ENCODE data around the gene RNF227.
A peak's percentile ranks its signal among the peaks of the same experiment; 100 is the strongest.

Gene RNF227

DNA sequence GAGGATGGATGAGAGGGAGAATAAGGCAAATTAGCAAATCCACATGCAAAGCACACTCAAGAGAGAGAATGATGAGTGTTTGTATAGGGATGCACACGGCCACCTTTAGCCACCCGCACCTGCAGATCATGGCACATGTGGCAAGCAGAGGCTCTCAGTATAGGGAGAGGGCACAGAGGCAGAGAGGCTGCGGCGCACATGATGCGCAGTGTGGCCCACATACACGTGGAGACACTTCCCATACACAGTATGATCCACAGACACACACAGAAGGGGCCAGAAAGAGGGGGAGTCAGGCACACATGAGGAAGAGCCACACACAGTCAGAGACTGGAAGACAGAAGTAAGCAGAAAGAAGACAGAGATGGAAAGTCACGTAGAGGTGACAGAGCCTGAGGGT lies 34.0 kb downstream of the RNF227 start:
- Histone ChIP-seq H3K27me3 (ENCODE audit: insufficient read depth, low read length) (no peaks in the 10 kb centered on the region), H2AFZ (ENCODE audit: insufficient read depth, low read length, poor library complexity) (no peak overlapping the region), H2AK5ac (ENCODE audit: low read length) (no peak overlapping the region), H3K14ac (ENCODE audit: low read length) (no peak overlapping the region), H2BK120ac (ENCODE audit: insufficient read depth, low read length, poor library complexity) (no peak overlapping the region), H2BK5ac (ENCODE audit: low read depth, low read length, poor library complexity) (no peak overlapping the region), H3K9ac (ENCODE audit: low read length) (no peak overlapping the region), H4K8ac (ENCODE audit: low read depth, low read length) (no peak overlapping the region), H3K4me3 (ENCODE audit: low read depth, low read length) (no peak overlapping the region), H3K79me1 (ENCODE audit: low read length) (peaks cover 21% of the 10 kb centered on the region), H2BK12ac (ENCODE audit: low read length) (no peak overlapping the region), H3K27ac (ENCODE audit: low read depth, low read length) (no peak overlapping the region), H4K91ac (ENCODE audit: low read depth, low read length) (no peak overlapping the region), H3K4me1 (ENCODE audit: control insufficient read depth in 1 of 2, insufficient read depth in 2 of 2, low read length in 2 of 2) (peaks cover 4 to 9% of the 10 kb centered on the region in 2 experiments), H3K4ac (ENCODE audit: low read depth, low read length) (no peak overlapping the region), H3K9me3 (ENCODE audit: insufficient read depth, low read depth, low read length) (no peaks in the 10 kb centered on the region), H3K18ac (ENCODE audit: low read length) (no peak overlapping the region), H3K23ac (ENCODE audit: low read length) (no peak overlapping the region), H3K79me2 (ENCODE audit: control insufficient read depth, insufficient read depth, low read length, poor library complexity) (peaks cover 6% of the 10 kb centered on the region), H3K4me2 (ENCODE audit: low read length) (no peak overlapping the region), H3K36me3 (ENCODE audit: control insufficient read depth in 1 of 2, insufficient read depth in 2 of 2, low read length in 2 of 2) (peaks cover 8 to 18% of the 10 kb centered on the region in 2 experiments), H4K12ac (ENCODE audit: low read depth, low read length) (no peak overlapping the region)
- no peak for DNase-seq
- WGBS (ENCODE audit: extremely low coverage, insufficient coverage, insufficient read length): no CpG with 5 or more reads among the region's 7 CpGs

DNA sequence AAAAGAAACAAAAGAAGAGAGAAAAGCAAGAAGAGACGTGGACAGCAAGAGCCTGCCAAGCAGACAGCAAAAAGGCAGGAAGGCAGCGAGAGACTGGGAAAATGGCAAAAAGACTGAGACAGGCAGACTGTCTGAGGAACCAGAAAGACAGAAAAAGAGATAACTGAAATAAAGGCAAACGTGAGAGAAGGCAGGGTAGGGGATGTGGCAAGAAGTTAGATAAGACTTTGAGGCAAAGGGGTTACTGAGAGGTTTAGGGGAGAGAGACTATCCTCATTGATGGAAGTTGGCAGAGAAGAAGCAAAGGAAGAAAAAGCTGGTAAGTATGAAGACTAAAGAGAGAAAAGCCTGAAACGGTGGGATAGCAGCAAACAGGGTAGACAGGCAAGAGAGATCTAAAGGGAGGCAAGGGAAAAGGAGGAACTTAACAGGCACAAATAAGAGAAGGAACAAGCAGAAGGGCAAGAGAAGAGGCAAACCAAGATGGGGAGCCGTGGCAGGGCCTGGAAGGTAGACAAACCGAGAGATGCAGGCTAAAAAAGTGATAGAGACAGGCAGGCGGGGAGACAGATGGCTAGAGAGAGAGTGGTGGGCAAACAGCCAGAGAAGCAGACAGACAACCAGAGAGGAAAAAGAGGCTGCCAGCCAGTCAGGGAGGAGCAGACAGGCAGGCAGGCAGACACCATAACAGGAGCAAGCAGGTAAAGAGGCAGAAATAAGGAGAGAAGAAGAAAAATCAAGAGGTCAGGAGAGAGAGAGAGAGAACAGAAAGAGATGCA lies 34.6 kb downstream of the RNF227 start:
- no CpG with 5 or more reads among the region's 7 CpGs for WGBS (ENCODE audit: extremely low coverage, insufficient coverage, insufficient read length)
- Histone ChIP-seq H3K4me1 (ENCODE audit: control insufficient read depth in 1 of 2, insufficient read depth in 2 of 2, low read length in 2 of 2) (peaks cover 4 to 7% of the 10 kb centered on the region in 2 experiments), H2BK120ac (ENCODE audit: insufficient read depth, low read length, poor library complexity) (no peak overlapping the region), H3K23ac (ENCODE audit: low read length) (no peak overlapping the region), H3K79me2 (ENCODE audit: control insufficient read depth, insufficient read depth, low read length, poor library complexity) (peaks cover 6% of the 10 kb centered on the region), H3K9me3 (ENCODE audit: insufficient read depth, low read depth, low read length) (no peaks in the 10 kb centered on the region), H3K18ac (ENCODE audit: low read length) (no peak overlapping the region), H2BK5ac (ENCODE audit: low read depth, low read length, poor library complexity) (no peak overlapping the region), H3K14ac (ENCODE audit: low read length) (no peak overlapping the region), H4K8ac (ENCODE audit: low read depth, low read length) (no peak overlapping the region), H3K4me2 (ENCODE audit: low read length) (no peak overlapping the region), H4K12ac (ENCODE audit: low read depth, low read length) (no peak overlapping the region), H3K27me3 (ENCODE audit: insufficient read depth, low read length) (no peaks in the 10 kb centered on the region), H2BK12ac (ENCODE audit: low read length) (no peak overlapping the region), H3K4ac (ENCODE audit: low read depth, low read length) (no peak overlapping the region), H3K27ac (ENCODE audit: low read depth, low read length) (no peak overlapping the region), H3K79me1 (ENCODE audit: low read length) (peaks cover 15% of the 10 kb centered on the region), H2AK5ac (ENCODE audit: low read length) (no peak overlapping the region), H4K91ac (ENCODE audit: low read depth, low read length) (no peak overlapping the region), H3K9ac (ENCODE audit: low read length) (no peak overlapping the region), H3K36me3 (ENCODE audit: control insufficient read depth in 1 of 2, insufficient read depth in 2 of 2, low read length in 2 of 2) (peaks cover 8 to 18% of the 10 kb centered on the region in 2 experiments), H2AFZ (ENCODE audit: insufficient read depth, low read length, poor library complexity) (no peak overlapping the region), H3K4me3 (ENCODE audit: low read depth, low read length) (no peak overlapping the region)
- no peak for DNase-seq

DNA sequence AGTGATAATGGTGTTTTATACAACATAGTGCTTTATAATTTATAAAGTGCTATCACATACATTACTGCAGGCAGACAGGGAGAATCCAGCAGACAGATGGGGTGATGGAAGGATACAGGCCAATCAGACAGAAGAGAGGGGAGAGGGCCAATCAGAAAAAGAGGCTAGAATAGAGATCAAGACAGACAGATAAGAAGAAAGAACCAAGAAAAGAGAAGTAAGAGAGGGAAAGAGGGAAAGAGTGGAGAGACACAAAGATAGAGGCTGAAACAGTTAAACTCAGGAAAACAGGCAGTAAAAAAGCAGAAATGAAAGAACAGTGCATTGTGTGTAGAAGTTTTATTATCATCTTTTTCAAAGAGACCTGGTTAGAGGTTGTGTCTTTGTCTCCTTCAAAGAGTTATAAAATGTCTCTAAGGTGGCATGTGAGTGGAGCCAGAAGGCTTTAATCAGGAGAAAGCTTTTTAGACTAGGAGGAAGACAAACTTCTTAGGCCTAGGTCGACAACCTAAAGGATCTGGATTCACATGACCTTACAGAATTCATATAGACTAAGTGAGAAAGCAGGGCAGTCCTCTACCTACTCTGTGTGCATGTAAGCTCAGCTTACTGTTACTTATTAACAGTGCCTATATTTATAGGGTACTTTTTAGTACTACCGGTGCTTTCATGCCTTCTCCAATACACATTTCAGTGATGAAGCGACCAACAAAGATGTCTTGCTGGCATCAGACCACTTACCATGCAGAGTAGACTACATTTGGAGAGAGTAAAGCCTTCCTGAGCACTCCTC lies 35.8 kb downstream of the RNF227 start:
- Histone ChIP-seq H3K14ac (ENCODE audit: low read length) (no peak overlapping the region), H3K4me1 (ENCODE audit: control insufficient read depth in 1 of 2, insufficient read depth in 2 of 2, low read length in 2 of 2) (peaks cover 2 to 3% of the 10 kb centered on the region in 2 experiments), H3K9ac (ENCODE audit: low read length) (no peak overlapping the region), H4K91ac (ENCODE audit: low read depth, low read length) (no peak overlapping the region), H2AFZ (ENCODE audit: insufficient read depth, low read length, poor library complexity) (no peak overlapping the region), H3K23ac (ENCODE audit: low read length) (peak overlapping the region; percentile 73), H3K9me3 (ENCODE audit: insufficient read depth, low read depth, low read length) (no peaks in the 10 kb centered on the region), H4K8ac (ENCODE audit: low read depth, low read length) (no peak overlapping the region), H3K79me2 (ENCODE audit: control insufficient read depth, insufficient read depth, low read length, poor library complexity) (peaks cover 2% of the 10 kb centered on the region), H4K12ac (ENCODE audit: low read depth, low read length) (no peak overlapping the region), H3K27ac (ENCODE audit: low read depth, low read length) (no peak overlapping the region), H2AK5ac (ENCODE audit: low read length) (no peak overlapping the region), H2BK120ac (ENCODE audit: insufficient read depth, low read length, poor library complexity) (no peak overlapping the region), H3K4me3 (ENCODE audit: low read depth, low read length) (no peak overlapping the region), H2BK5ac (ENCODE audit: low read depth, low read length, poor library complexity) (no peak overlapping the region), H3K4me2 (ENCODE audit: low read length) (no peak overlapping the region), H3K18ac (ENCODE audit: low read length) (no peak overlapping the region), H3K27me3 (ENCODE audit: insufficient read depth, low read length) (no peaks in the 10 kb centered on the region), H2BK12ac (ENCODE audit: low read length) (no peak overlapping the region), H3K79me1 (ENCODE audit: low read length) (peaks cover 3% of the 10 kb centered on the region), H3K4ac (ENCODE audit: low read depth, low read length) (no peak overlapping the region), H3K36me3 (ENCODE audit: control insufficient read depth in 1 of 2, insufficient read depth in 2 of 2, low read length in 2 of 2) (peaks cover 8 to 18% of the 10 kb centered on the region in 2 experiments)
- DNase-seq: no peak
- WGBS (ENCODE audit: extremely low coverage, insufficient coverage, insufficient read length): no CpG with 5 or more reads among the region's 3 CpGs

DNA sequence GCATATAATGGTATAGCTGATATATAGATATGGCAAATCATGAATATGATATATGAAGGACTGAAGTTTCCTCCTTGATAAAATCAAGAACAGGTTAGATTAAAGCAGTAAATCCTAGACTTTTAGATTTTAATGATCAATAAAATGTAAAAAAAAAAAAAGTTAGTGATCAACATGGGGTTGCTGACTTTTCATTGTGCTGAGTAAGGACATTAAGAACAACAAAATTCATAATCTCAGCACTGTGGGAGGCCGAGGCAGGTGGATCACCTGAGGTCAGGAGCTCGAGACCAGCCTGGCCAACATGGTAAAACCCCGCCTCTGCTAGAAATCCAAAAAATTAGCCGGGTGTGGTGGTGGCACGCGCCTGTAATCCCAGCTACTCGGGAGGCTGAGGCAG lies 37.9 kb downstream of the RNF227 start:
- no peak overlapping the region for H4K8ac ChIP-seq (ENCODE audit: low read depth, low read length)
- peaks cover 8 to 20% of the 10 kb centered on the region in 2 experiments for H3K36me3 ChIP-seq (ENCODE audit: control insufficient read depth in 1 of 2, insufficient read depth in 2 of 2, low read length in 2 of 2)
- H3K4me3 ChIP-seq (ENCODE audit: low read depth, low read length): no peak overlapping the region
- no peaks in the 10 kb centered on the region for H3K79me2 ChIP-seq (ENCODE audit: control insufficient read depth, insufficient read depth, low read length, poor library complexity)
- H3K18ac ChIP-seq (ENCODE audit: low read length): no peak overlapping the region
- peak in 1 of 2 donors; percentile 24 for DNase-seq
- no CpG with 5 or more reads among the region's 7 CpGs for WGBS (ENCODE audit: extremely low coverage, insufficient coverage, insufficient read length)
- H3K9me3 ChIP-seq (ENCODE audit: insufficient read depth, low read depth, low read length): no peaks in the 10 kb centered on the region
- H3K4ac ChIP-seq (ENCODE audit: low read depth, low read length): no peak overlapping the region
- H2BK12ac ChIP-seq (ENCODE audit: low read length): no peak overlapping the region
- H3K9ac ChIP-seq (ENCODE audit: low read length): no peak overlapping the region
- H2BK120ac ChIP-seq (ENCODE audit: insufficient read depth, low read length, poor library complexity): no peak overlapping the region
- H3K27ac ChIP-seq (ENCODE audit: low read depth, low read length): no peak overlapping the region
- no peak overlapping the region for H3K23ac ChIP-seq (ENCODE audit: low read length)
- no peak overlapping the region for H4K91ac ChIP-seq (ENCODE audit: low read depth, low read length)
- H2AK5ac ChIP-seq (ENCODE audit: low read length): no peak overlapping the region
- no peaks in the 10 kb centered on the region for H3K27me3 ChIP-seq (ENCODE audit: insufficient read depth, low read length)
- H3K4me2 ChIP-seq (ENCODE audit: low read length): no peak overlapping the region
- no peak overlapping the region for H2AFZ ChIP-seq (ENCODE audit: insufficient read depth, low read length, poor library complexity)
- peaks cover 2 to 3% of the 10 kb centered on the region in 2 experiments for H3K4me1 ChIP-seq (ENCODE audit: control insufficient read depth in 1 of 2, insufficient read depth in 2 of 2, low read length in 2 of 2)
- no peak overlapping the region for H4K12ac ChIP-seq (ENCODE audit: low read depth, low read length)
- no peaks in the 10 kb centered on the region for H3K79me1 ChIP-seq (ENCODE audit: low read length)
- no peak overlapping the region for H3K14ac ChIP-seq (ENCODE audit: low read length)
- no peak overlapping the region for H2BK5ac ChIP-seq (ENCODE audit: low read depth, low read length, poor library complexity)
